ENCODE results near the gene KDM4C.
"Not testable (repeated sequence)": the region's sequence is repeated elsewhere in the genome, so short reads cannot be mapped to it uniquely, and the experiment has no call there.

Gene KDM4C

DNA sequence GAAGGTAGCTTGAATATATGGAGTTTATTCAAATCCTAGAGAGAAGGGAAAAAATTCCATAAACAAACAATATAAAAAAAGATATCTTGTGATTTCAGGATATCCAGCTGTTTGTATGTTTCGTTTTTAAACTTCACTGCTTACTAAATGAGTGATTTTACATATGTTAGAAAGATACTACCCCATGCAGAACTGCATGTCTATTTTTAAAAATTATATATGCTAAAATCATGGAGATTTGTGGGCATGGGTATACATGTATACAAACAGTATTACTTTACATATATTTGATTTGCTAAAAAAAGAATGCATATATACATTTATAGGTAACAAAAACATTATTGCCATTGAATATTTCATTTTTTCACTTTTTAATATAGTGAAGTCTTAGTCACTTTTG is 178.3 kb downstream of the KDM4C start:
- DNase-seq (ENCODE audit: low read depth): no peak

DNA sequence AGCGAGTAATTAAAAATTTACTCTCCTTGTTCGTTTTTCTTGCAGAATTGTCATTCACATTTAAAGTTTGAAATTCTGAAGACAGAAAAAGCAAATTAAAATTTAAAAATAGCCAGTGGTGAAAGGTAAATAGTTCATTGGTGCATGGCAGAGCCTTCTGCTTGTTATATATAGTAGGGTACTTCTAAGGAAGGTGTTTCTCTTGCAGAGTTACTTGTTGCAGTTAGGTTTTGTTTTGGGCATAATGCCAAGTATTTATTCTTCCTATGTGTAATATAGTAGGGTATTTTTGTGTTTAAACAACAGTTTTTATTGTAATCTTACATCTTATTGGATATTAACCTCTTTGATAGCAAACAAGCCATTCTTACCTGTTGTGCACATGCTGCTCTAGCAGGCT is 179.4 kb downstream of the KDM4C start:
- DNase-seq (ENCODE audit: low read depth): no peak

DNA sequence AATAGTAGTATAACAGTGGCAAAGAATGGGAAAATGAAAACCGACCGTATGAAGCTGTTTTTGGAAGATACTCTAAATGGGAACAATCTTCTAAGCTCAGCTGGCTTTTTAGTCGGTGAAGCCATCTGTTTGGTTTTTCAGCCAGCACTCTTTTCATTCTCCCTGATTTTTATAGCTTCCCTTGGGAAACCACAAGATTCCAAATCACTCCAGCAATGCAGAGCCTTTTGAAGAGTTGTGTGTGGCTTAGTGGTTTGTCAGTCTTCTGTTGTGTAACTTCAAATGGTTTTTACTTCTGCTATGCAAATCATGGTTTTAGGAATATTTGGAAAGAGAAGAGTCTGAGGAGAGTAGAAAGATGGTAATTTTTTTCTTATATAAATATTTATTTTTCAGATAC is 180.7 kb downstream of the KDM4C start:
- DNase-seq (ENCODE audit: low read depth): no peak

DNA sequence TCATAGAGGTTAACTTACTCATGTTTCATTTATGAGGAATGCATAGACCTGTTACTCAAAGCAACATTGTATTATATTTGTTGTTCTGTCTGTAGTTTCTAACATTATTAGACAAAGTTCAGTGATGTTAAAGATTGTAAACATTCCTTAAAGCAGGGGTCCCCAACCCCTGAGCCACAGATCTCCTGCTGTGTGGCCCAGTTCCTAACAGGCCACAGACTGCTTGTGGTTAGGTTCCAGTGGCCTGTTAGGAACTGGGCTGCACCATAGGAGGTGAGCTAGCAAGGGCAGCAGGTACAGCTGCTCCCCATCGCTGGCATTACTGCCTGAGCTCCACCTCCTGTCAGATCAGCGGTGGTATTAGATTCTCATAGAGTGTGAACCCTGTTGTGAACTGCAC is 181.1 kb downstream of the KDM4C start:
- no peak for DNase-seq (ENCODE audit: low read depth)

DNA sequence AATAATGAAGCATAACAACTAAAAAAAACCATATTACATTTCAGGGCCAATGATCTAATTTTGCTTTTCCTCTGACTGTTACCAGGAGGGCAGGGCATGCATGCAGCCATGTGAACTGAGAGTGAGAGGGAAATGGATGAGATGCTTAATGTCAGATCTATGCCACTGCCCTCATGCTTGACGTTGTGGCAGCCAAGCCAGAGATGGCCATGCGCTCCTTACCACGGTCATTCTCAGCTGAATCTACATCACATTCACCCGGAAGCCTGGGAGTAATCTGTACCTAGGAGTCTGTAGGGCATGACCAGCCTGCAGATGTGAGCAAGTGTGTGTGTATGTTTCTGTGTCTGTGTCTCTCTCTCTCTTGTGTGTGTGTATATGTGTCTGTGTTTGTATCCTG is 183.7 kb downstream of the KDM4C start:
- no peak for DNase-seq (ENCODE audit: low read depth)

DNA sequence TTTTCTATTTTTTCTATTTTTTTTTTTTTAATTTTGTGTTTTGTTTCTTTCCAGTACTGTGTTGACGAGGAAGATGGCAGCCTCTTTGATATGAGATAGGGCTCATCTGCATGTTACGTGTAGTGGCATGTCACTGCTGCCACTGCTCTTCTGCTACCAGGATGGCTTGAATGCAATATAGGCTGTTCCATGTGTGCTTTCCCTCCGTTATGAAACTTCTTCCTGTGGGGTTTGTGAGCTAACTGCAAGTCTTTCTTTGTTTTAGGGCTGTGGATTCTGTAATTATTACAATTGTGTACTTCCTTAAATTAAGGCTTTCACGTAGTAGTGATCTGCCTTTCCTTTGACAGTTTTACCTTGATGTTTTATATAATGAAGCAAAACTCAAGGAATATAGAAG is 184.6 kb downstream of the KDM4C start:
- no peak for DNase-seq (ENCODE audit: low read depth)

DNA sequence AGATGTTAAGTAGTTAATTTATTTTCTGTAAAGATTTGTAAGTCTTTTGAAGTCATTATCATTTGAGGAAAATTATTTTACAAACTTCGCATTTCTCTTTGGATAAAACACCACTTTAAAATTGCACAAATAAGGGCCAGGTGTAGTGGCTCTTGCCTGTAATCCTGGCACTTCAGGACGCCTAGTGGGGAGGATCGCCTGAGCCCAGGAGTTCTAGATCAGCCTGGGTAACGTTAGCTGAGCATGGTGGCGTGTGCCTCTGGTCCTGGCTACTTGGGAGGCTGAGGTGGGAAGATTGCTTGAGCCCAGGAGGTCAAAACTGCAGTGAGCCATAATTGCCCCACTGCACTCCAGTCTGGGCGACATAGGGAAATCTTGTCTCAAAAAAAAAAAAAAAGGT is 185.5 kb downstream of the KDM4C start:
- DNase-seq (ENCODE audit: low read depth): no peak

DNA sequence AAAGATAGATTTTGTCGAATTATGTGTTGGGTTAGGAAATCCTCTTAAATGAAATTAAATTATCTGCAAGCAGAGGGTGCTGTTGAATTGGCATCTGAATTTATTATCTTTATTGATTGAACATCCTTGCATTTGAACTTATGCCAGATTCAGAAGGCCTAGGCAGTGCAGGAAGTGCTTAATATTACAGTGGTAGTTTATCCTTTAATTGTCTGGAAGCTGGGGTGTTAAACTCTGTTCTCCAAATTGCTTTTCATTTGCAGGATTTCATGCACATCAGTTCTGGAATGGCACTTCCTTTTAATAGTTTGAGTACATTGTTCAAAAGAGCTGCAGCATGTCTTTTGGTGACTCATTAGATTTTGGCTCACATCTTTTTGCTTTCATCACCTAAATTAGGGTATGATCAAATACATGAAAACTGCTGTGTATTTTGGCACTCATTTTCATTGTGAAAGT is 186.3 kb downstream of the KDM4C start:
- no peak for DNase-seq (ENCODE audit: low read depth)

DNA sequence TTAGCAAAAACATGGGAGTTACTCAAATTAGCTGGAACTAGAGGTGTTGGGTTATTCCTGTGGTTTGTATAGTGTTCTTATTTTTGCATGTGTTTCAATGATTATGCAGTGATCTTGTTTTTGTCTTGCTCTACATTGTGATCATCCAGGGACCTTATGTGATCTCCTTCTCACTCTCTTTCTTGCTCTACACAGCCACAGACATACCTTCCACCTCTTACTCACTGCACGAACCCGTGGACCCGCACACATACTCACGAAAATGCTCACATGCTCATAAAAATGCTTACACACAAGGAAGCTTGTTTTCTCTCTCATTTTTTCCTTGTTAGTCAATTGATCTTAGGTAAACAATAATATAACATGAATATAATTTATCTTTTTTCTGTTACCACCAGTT is 187.1 kb downstream of the KDM4C start:
- no peak for DNase-seq (ENCODE audit: low read depth)

DNA sequence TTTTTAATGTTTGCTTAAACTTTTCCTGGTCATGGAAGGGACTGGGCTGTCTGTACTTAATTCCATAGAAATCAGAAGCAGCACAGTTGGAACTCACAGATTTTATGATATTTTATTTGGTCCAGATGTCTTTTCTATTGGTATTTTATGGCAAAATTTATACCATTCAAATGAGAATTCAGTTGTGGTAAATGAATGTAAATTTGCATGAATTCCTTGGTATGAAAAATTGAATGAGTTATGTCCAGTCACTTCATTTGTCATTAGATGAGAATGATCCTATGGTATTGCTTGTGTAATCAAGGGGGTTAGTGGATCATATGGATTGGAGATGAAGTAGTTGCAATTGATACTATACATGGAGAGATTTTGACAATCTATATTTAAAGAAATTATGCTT is 188.0 kb downstream of the KDM4C start:
- DNase-seq (ENCODE audit: low read depth): no peak

DNA sequence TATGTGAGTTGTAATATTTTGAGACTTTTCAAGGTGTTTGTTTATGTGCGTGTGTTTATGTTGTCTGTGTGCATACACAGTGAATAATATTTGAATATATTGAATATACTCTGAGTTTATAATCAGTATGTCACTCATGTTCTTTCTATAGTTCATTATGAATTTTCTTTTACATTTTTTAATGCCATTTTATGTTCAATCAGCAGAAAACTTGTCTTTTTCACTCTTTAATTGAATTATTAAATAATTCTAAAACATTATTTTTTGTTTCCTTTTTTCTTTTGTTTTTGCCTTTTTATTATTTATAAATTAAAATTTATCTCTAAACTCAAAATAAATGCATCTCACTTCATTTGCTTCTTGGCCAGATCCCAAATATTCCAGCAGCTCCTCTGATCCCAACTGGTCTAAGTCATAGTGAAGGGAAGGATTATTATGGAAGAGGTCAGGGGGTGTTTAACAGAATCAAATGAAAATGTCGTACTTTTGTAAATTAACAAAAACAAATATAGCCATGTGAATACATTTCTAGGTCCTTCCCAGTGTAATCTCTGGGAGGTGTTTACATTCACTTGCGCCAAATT is 188.9 kb downstream of the KDM4C start:
- DNase-seq (ENCODE audit: low read depth): no peak

DNA sequence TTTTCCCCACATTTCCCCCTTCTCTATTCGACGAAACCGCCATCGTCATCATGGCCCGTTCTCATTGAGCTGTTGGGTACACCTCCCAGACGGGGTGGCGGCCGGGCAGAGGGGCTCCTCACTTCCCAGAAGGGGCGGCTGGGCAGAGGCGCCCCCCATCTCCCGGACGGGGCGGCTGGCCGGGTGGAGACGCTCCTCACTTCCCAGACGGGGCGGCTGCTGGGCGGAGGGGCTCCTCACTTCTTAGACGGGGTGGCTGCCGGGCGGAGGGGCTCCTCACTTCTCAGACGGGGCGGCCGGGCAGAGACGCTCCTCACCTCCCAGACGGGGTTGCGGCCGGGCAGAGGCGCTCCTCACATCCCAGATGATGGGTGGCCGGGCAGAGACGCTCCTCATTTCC is 191.1 kb downstream of the KDM4C start:
- DNase-seq (ENCODE audit: low read depth): not testable (repeated sequence)

DNA sequence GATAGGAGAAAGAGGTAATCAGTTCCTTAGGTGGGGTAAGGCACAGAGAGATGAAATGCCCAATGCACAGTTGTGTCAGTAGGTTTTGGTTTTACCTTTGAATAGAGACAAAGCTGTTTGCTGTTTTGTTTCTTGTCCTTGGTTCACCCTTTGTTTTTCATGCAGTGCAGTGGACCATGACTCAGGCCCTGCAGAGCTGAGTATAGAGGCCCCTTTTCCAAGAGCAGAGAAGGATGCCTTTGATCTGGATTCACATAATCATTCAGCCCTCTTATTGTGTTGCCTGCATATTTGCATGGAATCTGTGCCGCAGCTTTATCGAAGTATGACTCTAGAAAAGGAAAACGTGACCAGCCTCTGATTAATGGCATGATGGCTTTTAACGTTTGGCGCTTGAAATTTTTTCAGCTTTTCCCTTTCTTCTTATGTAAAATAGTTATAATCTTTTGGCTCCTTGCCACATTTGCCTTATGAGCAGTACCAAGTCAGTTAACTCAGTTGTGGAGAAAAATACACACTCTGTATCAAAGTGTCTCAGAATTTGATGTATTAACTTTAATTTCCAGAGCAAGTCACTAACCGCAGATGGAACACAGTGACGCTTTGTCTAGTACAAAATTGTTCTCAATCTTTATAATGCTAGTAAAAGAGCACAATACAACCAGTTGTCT is 197.6 kb downstream of the KDM4C start:
- no peak for DNase-seq (ENCODE audit: low read depth)

DNA sequence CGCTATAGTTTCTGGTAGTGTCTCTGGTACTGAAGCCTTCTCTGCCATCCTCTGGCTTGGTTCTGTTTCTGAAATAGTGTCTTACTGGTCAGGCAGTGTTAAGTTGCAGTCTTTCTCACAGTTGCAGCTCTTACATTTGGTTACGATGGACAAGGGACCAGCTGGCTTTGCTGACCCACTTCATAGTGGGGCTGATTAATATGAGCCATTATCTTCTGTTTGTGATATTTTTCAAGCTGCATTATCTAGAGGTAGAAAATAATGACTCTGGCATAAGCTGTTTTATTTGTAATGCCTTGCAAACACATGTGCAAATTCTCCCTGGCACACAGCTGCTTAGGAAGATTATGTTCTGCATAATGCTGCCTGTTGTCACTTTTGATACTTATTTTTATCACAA is 199.1 kb downstream of the KDM4C start:
- no peak for DNase-seq (ENCODE audit: low read depth)

DNA sequence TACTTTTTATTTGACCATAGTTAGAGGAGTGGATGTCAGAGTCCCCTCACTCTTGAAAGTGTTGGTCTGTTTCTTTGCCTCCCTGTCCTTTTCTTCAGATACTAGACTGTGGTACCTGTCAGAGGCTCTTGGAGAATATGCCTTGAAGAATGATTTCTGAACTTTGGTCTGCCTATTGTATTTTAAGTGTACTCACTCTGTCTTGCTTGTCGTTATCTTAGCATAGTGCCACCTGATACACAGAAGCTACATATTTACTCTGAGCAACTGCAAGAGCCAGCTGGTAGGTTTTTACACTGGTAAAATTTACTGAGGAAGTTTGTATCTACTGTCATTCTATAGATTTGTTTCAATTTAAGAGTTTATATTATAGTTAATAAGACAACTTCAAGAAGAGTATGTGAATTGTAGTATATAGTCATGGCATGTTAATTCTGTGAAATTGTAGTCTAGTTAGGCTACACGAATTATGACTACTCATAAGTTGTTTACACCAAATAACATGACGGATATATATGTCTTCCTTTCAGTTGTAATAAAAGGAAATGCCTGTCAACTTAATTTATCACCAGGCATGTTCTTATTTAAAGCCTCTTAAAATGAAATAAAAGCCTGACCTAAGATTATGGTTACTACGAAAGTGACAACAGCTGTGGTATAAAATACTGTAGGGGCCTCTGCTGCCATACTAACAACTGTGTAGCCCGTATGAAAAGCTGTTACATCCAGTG is 201.7 kb downstream of the KDM4C start:
- no peak for DNase-seq (ENCODE audit: low read depth)

DNA sequence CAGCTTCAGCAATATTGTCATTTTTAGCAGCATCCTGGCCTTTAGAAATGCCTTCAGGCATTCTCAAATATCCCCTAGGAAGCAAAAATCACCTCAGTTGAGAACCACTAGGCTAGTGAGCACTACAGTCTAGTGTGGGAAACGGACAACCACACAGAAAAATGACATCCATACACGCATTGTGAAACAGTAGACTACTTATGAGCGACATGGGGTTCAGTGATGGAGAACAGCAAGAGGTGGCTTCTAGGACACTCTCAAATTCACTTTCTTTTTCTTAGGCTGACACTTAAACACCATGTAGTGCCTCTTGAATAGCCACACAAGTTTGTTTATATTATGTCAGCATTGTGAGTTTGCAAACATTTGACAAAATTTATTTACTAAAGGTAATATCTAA is 203.0 kb downstream of the KDM4C start:
- DNase-seq (ENCODE audit: low read depth): no peak

DNA sequence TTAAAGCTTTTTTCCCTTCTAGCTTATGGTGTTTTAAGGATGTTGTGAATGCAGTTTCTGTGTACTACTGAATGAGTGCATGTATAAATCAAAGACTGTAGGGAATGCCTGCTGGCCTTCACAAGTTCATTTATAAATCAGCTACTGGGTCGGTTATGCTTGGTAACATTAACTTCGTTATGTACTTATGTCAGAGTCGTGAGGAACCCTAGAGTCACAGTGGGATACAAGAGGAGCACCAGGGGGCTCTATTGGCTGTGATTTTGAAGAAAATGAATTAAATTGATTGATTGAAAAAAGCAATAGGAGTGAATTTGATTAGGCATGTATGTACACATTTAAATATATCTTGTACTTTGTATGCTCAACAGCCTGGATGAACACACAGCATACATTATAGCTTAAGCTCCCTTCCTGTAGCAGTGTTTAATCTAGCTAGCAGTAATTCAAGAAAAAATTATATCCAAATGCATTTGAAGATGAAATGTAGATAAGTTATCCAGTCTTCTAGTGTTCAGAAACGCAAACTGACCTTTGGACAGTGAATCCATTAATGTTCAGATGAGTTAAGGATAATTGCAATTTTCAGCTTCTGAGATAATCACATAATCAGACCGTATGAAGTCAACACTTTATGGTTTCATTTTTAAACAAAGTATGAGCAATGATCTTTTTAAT is 204.2 kb downstream of the KDM4C start:
- DNase-seq (ENCODE audit: low read depth): no peak

DNA sequence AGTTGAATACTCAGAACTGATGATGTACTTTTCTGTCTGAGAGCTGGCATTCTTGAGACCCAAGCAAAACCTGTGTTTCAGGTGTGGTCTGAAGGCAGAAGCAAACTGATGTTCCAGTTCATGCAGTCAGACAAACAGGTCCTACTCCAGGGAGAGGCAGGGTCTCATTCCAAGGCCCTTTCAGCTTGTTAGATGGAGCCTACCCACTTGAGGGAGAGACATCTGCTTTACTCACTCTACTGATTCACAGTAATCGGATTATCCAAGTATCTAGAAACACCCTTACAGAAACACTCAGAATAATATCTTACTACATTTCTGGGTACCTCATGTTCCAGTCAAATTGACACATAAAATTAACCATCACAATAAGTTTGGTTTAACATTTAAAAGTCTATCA is 207.8 kb downstream of the KDM4C start:
- DNase-seq (ENCODE audit: low read depth): no peak

DNA sequence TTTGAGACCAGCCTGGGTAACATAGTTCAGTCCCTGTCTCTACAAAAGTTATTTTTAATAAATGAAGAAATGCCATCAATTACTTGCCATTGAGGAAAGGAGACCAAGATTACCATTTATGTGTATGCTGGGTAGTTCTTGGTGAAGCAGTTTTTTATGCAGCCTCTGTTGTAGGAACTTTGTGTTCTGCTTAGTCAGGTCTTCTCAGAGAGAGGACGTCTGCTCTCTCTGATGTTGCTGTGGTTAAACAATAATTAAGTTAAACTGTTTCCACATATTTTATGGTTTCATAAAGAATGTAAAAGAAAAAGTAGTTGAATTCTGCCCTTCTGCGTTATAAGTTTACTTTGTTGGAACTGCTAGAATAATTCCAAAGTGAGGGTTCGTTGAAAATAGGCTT is 210.5 kb downstream of the KDM4C start:
- no peak for DNase-seq (ENCODE audit: low read depth)

DNA sequence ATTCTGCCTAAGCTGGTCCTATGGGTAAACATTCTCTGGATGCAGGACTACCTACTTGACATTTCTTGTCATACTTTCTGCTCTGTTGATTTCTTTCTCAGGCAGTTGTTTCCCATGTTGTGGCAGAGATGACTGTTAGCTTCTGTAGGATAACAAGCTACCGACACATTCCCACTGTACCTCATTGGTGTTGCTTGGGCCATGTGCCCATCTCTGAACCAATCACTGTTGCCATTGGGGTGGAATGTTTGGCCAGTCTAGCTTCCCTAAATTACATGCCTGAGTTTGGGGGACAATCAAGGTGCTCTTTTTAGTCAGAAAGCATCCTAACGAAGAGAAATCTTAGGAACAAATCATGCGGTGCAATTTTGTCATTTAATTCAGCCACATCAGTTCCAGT is 212.0 kb downstream of the KDM4C start:
- DNase-seq (ENCODE audit: low read depth): no peak

DNA sequence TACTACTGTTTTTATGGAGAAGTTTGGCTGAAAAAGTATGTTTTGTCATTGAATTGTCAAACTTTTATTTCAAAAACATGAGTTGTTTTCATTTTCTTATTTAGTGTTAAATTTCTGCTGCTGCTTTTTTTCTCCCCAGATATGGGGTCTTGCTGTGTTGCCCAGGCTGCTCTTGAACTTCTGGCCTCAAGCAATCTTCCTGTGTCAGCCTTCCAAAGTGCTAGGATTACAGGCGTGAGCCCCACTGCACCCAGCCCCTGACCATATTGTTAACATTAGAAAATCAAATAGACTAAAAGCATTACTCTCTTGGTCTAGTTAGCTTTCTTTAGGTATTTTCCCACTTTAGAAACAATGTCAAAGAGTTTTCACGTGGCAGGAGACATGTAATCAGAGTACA is 215.3 kb downstream of the KDM4C start:
- no peak for DNase-seq (ENCODE audit: low read depth)

DNA sequence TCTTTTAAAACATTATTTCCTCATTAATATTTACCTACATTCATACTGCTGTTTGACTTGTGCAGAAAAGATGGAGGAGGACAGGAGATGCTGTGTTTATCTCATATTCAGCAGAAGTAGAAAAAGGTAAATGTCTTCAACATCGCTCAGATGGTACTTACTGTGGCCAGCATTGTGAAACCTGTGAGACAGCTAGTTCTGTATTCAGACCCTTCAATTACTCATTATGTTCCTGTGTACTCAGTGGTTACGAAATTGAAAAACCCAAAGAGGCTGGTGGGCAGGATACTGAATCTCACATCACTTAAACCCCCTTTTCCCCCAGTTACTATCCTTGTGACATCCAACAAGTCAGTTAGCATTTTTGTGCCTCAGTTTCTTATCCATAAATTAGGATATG is 216.0 kb downstream of the KDM4C start:
- DNase-seq (ENCODE audit: low read depth): no peak

DNA sequence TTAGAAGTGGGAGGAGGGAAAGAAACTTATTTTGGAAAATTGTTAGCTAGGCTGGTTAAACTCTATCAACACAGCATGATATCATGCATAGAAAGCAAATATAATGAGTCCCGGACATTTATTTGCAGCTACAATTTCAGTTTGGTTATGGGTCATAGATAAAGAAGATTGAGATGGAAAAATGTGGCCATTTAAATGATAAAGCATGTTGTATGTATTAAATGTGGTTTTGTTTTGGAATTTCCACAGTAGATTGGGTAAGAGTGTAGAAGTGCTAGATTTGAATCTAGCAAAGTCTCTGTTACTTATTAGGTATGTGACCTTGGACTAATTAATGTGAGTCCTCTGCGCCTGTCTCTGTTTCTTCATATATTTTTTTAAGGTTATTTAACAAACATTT is 217.4 kb downstream of the KDM4C start:
- DNase-seq (ENCODE audit: low read depth): no peak

Data from activated T-cell treated with anti-CD3 and anti-CD28 coated beads for 48 hours (primary cell).